Measurements from ENCODE around the gene LGR6. TPM values are rescaled to one million over a fixed set of nuclear protein-coding genes. Genes with fewer than 3 reads are reported as not detected.

LGR6 gene
- total RNA-seq, 1 experiment from 2014 or later: 1.0 TPM

- Histone ChIP-seq H3K23ac (ENCODE audit: insufficient read length, low read depth, low read length) (no peak overlapping the region), H3K79me1 (ENCODE audit: insufficient read depth, low read depth, low read length, poor library complexity, severe bottlenecking) (no peaks in the 10 kb centered on the region), H2AFZ (ENCODE audit: low read length) (no peak overlapping the region), H3K9me3 (ENCODE audit: control insufficient read depth, low read depth, low read length) (no peaks in the 10 kb centered on the region), H3K79me2 (ENCODE audit: insufficient read depth, low read length) (no peaks in the 10 kb centered on the region), H3T11ph (ENCODE audit: low read length) (no peak overlapping the region), H2BK20ac (ENCODE audit: low read depth, low read length, poor library complexity, severe bottlenecking) (no peak overlapping the region), H4K20me1 (ENCODE audit: control insufficient read depth, insufficient read depth, insufficient read length) (no peaks in the 10 kb centered on the region), H3K14ac (ENCODE audit: insufficient read depth, low read length) (no peak overlapping the region), H3K4ac (ENCODE audit: low read depth, low read length) (no peak overlapping the region), H3K4me2 (ENCODE audit: insufficient read depth, insufficient read length, low read length) (no peak overlapping the region), H2AK5ac (ENCODE audit: insufficient read length, low read length) (no peak overlapping the region), H4K8ac (replicated peaks; ENCODE audit: insufficient read length, low read depth, low read length) (no peak overlapping the region), H2BK120ac (ENCODE audit: low read depth, low read length, poor library complexity, severe bottlenecking) (no peak overlapping the region), H3K56ac (ENCODE audit: insufficient read length, low read depth, low read length) (no peak overlapping the region), H3K9ac (ENCODE audit: extremely low read depth, insufficient read length, low read length) (no peak overlapping the region), H4K91ac (ENCODE audit: insufficient read length, low read depth, low read length) (no peak overlapping the region), H2BK5ac (ENCODE audit: insufficient read length, low read length) (no peak overlapping the region), H3K27me3 (ENCODE audit: insufficient read depth, low read length) (no peaks in the 10 kb centered on the region; the same call in 1 of the 2 replicates), H3K23me2 (ENCODE audit: insufficient read length, low read depth, low read length, poor library complexity, severe bottlenecking) (no peaks in the 10 kb centered on the region), H2BK15ac (ENCODE audit: low read depth, low read length) (no peak overlapping the region), H2BK12ac (ENCODE audit: insufficient read length, low read depth, low read length) (no peak overlapping the region), H4K5ac (ENCODE audit: insufficient read length, low read depth, low read length) (no peak overlapping the region), H3K27ac (ENCODE audit: insufficient read length, low read depth, low read length) (no peak overlapping the region), H3K4me1 (ENCODE audit: insufficient read depth, low read length) (no peaks in the 10 kb centered on the region), H3K18ac (ENCODE audit: insufficient read length, low read depth, low read length) (no peak overlapping the region)
- peaks cover 7% of the 10 kb centered on the region for H3K27me3 Mint-ChIP-seq (ENCODE audit: low read depth)
- no CpG with 5 or more reads among the region's 10 CpGs for WGBS (ENCODE audit: extremely low coverage, insufficient read length, low lambda C conversion rate)
- H3K4me3 Mint-ChIP-seq: no peak overlapping the region
- no peaks in the 10 kb centered on the region for H3K9me3 Mint-ChIP-seq
- no peak overlapping the region for H3K27ac Mint-ChIP-seq
- DNase-seq: peak; percentile 48
- peaks cover 15 to 29% of the 10 kb centered on the region in 2 experiments for H3K4me1 Mint-ChIP-seq
- TF ChIP-seq, protein P1, sequence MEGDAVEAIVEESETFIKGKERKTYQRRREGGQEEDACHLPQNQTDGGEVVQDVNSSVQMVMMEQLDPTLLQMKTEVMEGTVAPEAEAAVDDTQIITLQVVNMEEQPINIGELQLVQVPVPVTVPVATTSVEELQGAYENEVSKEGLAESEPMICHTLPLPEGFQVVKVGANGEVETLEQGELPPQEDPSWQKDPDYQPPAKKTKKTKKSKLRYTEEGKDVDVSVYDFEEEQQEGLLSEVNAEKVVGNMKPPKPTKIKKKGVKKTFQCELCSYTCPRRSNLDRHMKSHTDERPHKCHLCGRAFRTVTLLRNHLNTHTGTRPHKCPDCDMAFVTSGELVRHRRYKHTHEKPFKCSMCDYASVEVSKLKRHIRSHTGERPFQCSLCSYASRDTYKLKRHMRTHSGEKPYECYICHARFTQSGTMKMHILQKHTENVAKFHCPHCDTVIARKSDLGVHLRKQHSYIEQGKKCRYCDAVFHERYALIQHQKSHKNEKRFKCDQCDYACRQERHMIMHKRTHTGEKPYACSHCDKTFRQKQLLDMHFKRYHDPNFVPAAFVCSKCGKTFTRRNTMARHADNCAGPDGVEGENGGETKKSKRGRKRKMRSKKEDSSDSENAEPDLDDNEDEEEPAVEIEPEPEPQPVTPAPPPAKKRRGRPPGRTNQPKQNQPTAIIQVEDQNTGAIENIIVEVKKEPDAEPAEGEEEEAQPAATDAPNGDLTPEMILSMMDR (conservative IDR thresholded peaks at IDR 0.05): no peak
- H3K36me3 Mint-ChIP-seq (ENCODE audit: insufficient read depth in 1 of 3, low read depth in 3 of 3): no peaks in the 10 kb centered on the region
These were observed 41.2 kb upstream of the LGR6 start for GRCh38 chr1:202152399-202152798.

Measured in H9 (cell line).